H9 (cell line): ENCODE data around the gene KRTAP10-11. TPM values are rescaled to one million over a fixed set of nuclear protein-coding genes. Genes with fewer than 3 reads are reported as not detected.

ENCODE experiments used
- DNase-seq: peaks from one replicate; pipeline ENCODE4 v3.0.0-alpha.2; 2017
- H2AFZ ChIP-seq: one replicate; pipeline ENCODE4 v1.6.1; 2013; ENCODE audit warnings: mild to moderate bottlenecking, low read length, control low read depth, moderate library complexity
- H2AK5ac ChIP-seq: 2 replicates; pipeline ENCODE4 v1.6.1; 2013; ENCODE audit warnings: low read length, control low read depth, mixed read lengths; ENCODE audit not compliant: insufficient read length
- H2BK120ac ChIP-seq: one replicate; pipeline ENCODE4 v1.6.1; 2013; ENCODE audit warnings: low read depth, mild to moderate bottlenecking, low read length, control low read depth, inconsistent platforms; ENCODE audit not compliant: poor library complexity, severe bottlenecking
- H2BK12ac ChIP-seq: 2 replicates; pipeline ENCODE4 v1.6.1; 2013; ENCODE audit warnings: low read length, control low read depth, mixed read lengths, low read depth; ENCODE audit not compliant: insufficient read length
- H2BK15ac ChIP-seq: 2 replicates; pipeline ENCODE4 v1.6.1; 2013; ENCODE audit warnings: low read depth, low read length, control low read depth
- H2BK20ac ChIP-seq: one replicate; pipeline ENCODE4 v1.6.1; 2013; ENCODE audit warnings: low read depth, mild to moderate bottlenecking, low read length, control low read depth, inconsistent platforms; ENCODE audit not compliant: poor library complexity, severe bottlenecking
- H2BK5ac ChIP-seq: 2 replicates; pipeline ENCODE4 v1.6.1; 2013; ENCODE audit warnings: low read length, control low read depth, mixed read lengths; ENCODE audit not compliant: insufficient read length
- H3K14ac ChIP-seq: 2 replicates; pipeline ENCODE4 v1.6.1; 2013; ENCODE audit warnings: low read length, control low read depth; ENCODE audit not compliant: insufficient read depth
- H3K18ac ChIP-seq: 2 replicates; pipeline ENCODE4 v1.6.1; 2013; ENCODE audit warnings: low read depth, mild to moderate bottlenecking, mixed read lengths, low read length, control low read depth; ENCODE audit not compliant: insufficient read length
- H3K23ac ChIP-seq: 2 replicates; pipeline ENCODE4 v1.6.1; 2013; ENCODE audit warnings: low read length, control low read depth, mixed read lengths, low read depth; ENCODE audit not compliant: insufficient read length
- H3K23me2 ChIP-seq: 2 replicates; pipeline ENCODE4 v1.6.1; 2013; ENCODE audit warnings: low read depth, mild to moderate bottlenecking, mixed read lengths, low read length, control low read depth; ENCODE audit not compliant: insufficient read length, poor library complexity, severe bottlenecking
- H3K27ac ChIP-seq: 2 replicates; pipeline ENCODE4 v1.5.1; 2013; ENCODE audit warnings: low read length, control low read depth, mixed read lengths, low read depth; ENCODE audit not compliant: insufficient read length
- H3K27me3 ChIP-seq: 2 replicates; pipeline ENCODE4 v1.6.1; 2013; ENCODE audit warnings: low read length, control low read depth, inconsistent platforms; ENCODE audit not compliant: insufficient read depth
- H3K4ac ChIP-seq: 2 replicates; pipeline ENCODE4 v1.6.1; 2013; ENCODE audit warnings: low read depth, mild to moderate bottlenecking, control low read depth, inconsistent platforms, low read length, moderate library complexity
- H3K4me1 ChIP-seq: 2 replicates; pipeline ENCODE4 v1.6.1; 2013; ENCODE audit warnings: low read length, control low read depth, inconsistent platforms; ENCODE audit not compliant: insufficient read depth
- H3K4me2 ChIP-seq: 2 replicates; pipeline ENCODE4 v1.6.1; 2013; ENCODE audit warnings: low read length, control low read depth, mixed read lengths; ENCODE audit not compliant: insufficient read length, insufficient read depth
- H3K56ac ChIP-seq: 2 replicates; pipeline ENCODE4 v1.6.1; 2013; ENCODE audit warnings: low read depth, mild to moderate bottlenecking, mixed read lengths, low read length, control low read depth; ENCODE audit not compliant: insufficient read length
- H3K79me1 ChIP-seq: 2 replicates; pipeline ENCODE4 v1.6.1; 2013; ENCODE audit warnings: low read depth, mild to moderate bottlenecking, moderate library complexity, low read length, control low read depth, inconsistent platforms; ENCODE audit not compliant: insufficient read depth, poor library complexity, severe bottlenecking
- H3K79me2 ChIP-seq: 2 replicates; pipeline ENCODE4 v1.6.1; 2013; ENCODE audit warnings: low read length, control low read depth, inconsistent platforms; ENCODE audit not compliant: insufficient read depth
- H3K9ac ChIP-seq: 2 replicates; pipeline ENCODE4 v1.6.1; 2013; ENCODE audit warnings: low read length, control low read depth, mixed read lengths; ENCODE audit not compliant: insufficient read length; ENCODE audit errors: extremely low read depth
- H3K9me3 ChIP-seq: one replicate; pipeline ENCODE4 v1.6.1; 2013; ENCODE audit warnings: low read depth, low read length, inconsistent platforms; ENCODE audit not compliant: control insufficient read depth
- H3T11ph ChIP-seq: one replicate; pipeline ENCODE4 v1.6.1; 2013; ENCODE audit warnings: mild to moderate bottlenecking, low read length, control low read depth, inconsistent platforms
- H4K20me1 ChIP-seq: one replicate; pipeline ENCODE4 v1.6.1; 2013; ENCODE audit not compliant: control insufficient read depth, insufficient read length, insufficient read depth
- H4K5ac ChIP-seq: 2 replicates; pipeline ENCODE4 v1.6.1; 2013; ENCODE audit warnings: low read depth, mild to moderate bottlenecking, mixed read lengths, low read length, control low read depth; ENCODE audit not compliant: insufficient read length
- H4K8ac ChIP-seq: replicated peaks from 2 replicates; pipeline ENCODE4 v1.6.1; 2013; ENCODE audit warnings: low read length, control low read depth, mixed read lengths, low read depth; ENCODE audit not compliant: insufficient read length
- H4K91ac ChIP-seq: 2 replicates; pipeline ENCODE4 v1.6.1; 2013; ENCODE audit warnings: low read depth, mild to moderate bottlenecking, moderate library complexity, mixed read lengths, low read length, control low read depth; ENCODE audit not compliant: insufficient read length
- H3K27ac Mint-ChIP-seq, 3 experiments: 2 replicates in 2 of 3; 3 replicates in 1 of 3; pipeline ENCODE4 v1.8.0; 2020 to 2021; ENCODE audit warnings: mixed read lengths in 3 of 3, mild to moderate bottlenecking in 1 of 3, moderate library complexity in 1 of 3
- H3K27me3 Mint-ChIP-seq: 2 replicates; pipeline ENCODE4 v1.8.0; 2021; ENCODE audit warnings: low read depth, mild to moderate bottlenecking, moderate library complexity, mixed read lengths
- H3K36me3 Mint-ChIP-seq, 3 experiments: 2 replicates in 2 of 3; 3 replicates in 1 of 3; pipeline ENCODE4 v1.8.0; 2020 to 2021; ENCODE audit warnings: low read depth in 3 of 3, mixed read lengths in 3 of 3; ENCODE audit not compliant: insufficient read depth in 1 of 3
- H3K4me1 Mint-ChIP-seq, 2 experiments: 2 replicates each; pipeline ENCODE4 v1.8.0; 2020; ENCODE audit warnings: mixed read lengths in 2 of 2
- H3K4me3 Mint-ChIP-seq, 2 experiments: 2 replicates in 1 of 2; 3 replicates in 1 of 2; pipeline ENCODE4 v1.8.0; 2020 to 2021; ENCODE audit warnings: mild to moderate bottlenecking in 2 of 2, mixed read lengths in 2 of 2, moderate library complexity in 1 of 2
- H3K9me3 Mint-ChIP-seq, 2 experiments: 2 replicates in 1 of 2; 3 replicates in 1 of 2; pipeline ENCODE4 v1.8.0; 2020; ENCODE audit warnings: mild to moderate bottlenecking in 2 of 2, mixed read lengths in 2 of 2, moderate library complexity in 1 of 2
- WGBS: extraction: QIAGEN DNeasy Blood & Tissue Kit; methylation state at CpG from one replicate; pipeline ENCODE4 v1.1.7; 2013; ENCODE audit warnings: missing lambda C conversion rate, low lambda C conversion rate, mixed read lengths; ENCODE audit not compliant: insufficient read length; ENCODE audit errors: extremely low coverage; 5-methylcytosine and 5-hydroxymethylcytosine counted together
- total RNA-seq: library from RNA; stranded (reverse); gene quantifications from 2 replicates; pipeline ENCODE4 v1.2.1, GENCODE V29; 2021
- TF ChIP-seq, protein P1 (sequence below): fragments of 200-600 bp; sonication (generic); conservative IDR thresholded peaks from 3 replicates; pipeline ENCODE4 v1.8.0; 2021; ENCODE audit warnings: antibody characterized with exemption, mild to moderate bottlenecking

The KRTAP10-11 gene
- total RNA-seq, 1 experiment from 2014 or later, result not detected

DNA sequence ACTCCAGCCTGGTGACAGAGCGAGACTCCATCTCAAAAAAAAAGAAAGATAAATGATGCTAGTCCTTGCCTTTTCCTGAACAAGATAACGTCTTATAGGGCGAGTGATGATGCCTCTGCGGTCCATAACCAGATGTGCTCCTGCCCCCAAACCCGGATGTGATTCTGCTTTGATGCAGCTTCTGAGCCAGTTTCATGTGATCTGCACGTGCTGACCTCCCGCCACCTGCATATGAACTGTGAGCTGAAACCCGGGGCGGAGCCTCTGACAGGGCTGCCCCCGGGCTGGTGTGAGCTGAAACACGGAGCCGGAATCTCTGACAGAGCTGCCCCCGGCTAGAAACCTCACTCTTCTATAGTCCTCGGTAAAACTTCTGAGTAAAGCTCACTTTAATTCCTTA is 6.9 kb downstream of the KRTAP10-11 start:
- Histone ChIP-seq H4K20me1 (no peaks in the 10 kb centered on the region), H3K9ac (no peak overlapping the region), H3K4ac (no peak overlapping the region), H3K4me1 (no peaks in the 10 kb centered on the region), H3K18ac (no peak overlapping the region), H3K14ac (no peak overlapping the region), H2BK120ac (no peak overlapping the region), H4K91ac (no peak overlapping the region), H3K23ac (no peak overlapping the region), H3K27ac (no peak overlapping the region), H4K8ac (no peak overlapping the region), H3K23me2 (peaks cover 2% of the 10 kb centered on the region), H2BK12ac (no peak overlapping the region), H3K79me1 (no peaks in the 10 kb centered on the region), H3K56ac (no peak overlapping the region), H3K4me2 (no peak overlapping the region), H3K79me2 (no peaks in the 10 kb centered on the region), H3K27me3 (no peaks in the 10 kb centered on the region), H3K9me3 (no peaks in the 10 kb centered on the region), H2BK5ac (no peak overlapping the region), H2BK20ac (no peak overlapping the region), H3T11ph (no peak overlapping the region), H4K5ac (no peak overlapping the region), H2AFZ (no peak overlapping the region), H2AK5ac (no peak overlapping the region), H2BK15ac (no peak overlapping the region)
- TF ChIP-seq, protein P1, sequence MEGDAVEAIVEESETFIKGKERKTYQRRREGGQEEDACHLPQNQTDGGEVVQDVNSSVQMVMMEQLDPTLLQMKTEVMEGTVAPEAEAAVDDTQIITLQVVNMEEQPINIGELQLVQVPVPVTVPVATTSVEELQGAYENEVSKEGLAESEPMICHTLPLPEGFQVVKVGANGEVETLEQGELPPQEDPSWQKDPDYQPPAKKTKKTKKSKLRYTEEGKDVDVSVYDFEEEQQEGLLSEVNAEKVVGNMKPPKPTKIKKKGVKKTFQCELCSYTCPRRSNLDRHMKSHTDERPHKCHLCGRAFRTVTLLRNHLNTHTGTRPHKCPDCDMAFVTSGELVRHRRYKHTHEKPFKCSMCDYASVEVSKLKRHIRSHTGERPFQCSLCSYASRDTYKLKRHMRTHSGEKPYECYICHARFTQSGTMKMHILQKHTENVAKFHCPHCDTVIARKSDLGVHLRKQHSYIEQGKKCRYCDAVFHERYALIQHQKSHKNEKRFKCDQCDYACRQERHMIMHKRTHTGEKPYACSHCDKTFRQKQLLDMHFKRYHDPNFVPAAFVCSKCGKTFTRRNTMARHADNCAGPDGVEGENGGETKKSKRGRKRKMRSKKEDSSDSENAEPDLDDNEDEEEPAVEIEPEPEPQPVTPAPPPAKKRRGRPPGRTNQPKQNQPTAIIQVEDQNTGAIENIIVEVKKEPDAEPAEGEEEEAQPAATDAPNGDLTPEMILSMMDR, result no peak
- WGBS, result no CpG with 5 or more reads among the region's 14 CpGs
- no peak overlapping the region for H3K4me3 Mint-ChIP-seq
- peaks cover 22% of the 10 kb centered on the region for H3K27me3 Mint-ChIP-seq
- peaks cover 0 to 10% of the 10 kb centered on the region in 2 experiments; a peak in 3 of 4 replicates for H3K4me1 Mint-ChIP-seq
- DNase-seq, result no peak
- H3K9me3 Mint-ChIP-seq, result peaks cover 15 to 16% of the 10 kb centered on the region in 2 experiments; a peak in 4 of 5 replicates
- H3K36me3 Mint-ChIP-seq, result peaks cover 4 to 15% (median 8%) of the 10 kb centered on the region in 3 experiments
- no peak overlapping the region for H3K27ac Mint-ChIP-seq
